Mesodermal cell (in vitro differentiated cells): ENCODE data around the gene EEF1E1.
A peak's percentile ranks its signal among the peaks of the same experiment; 100 is the strongest.
"Not testable (repeated sequence)": the region's sequence is repeated elsewhere in the genome, so short reads cannot be mapped to it uniquely, and the experiment has no call there.

Source experiments
- H3K27ac ChIP-seq: 2 replicates; pipeline ENCODE4 v1.7.0; 2013; ENCODE audit warnings: mild to moderate bottlenecking, low read depth, low read length, moderate library complexity; ENCODE audit not compliant: severe bottlenecking
- H3K36me3 ChIP-seq: 2 replicates; pipeline ENCODE4 v1.7.1; 2013; ENCODE audit warnings: mild to moderate bottlenecking, low read length, moderate library complexity; ENCODE audit not compliant: control insufficient read depth, insufficient read depth
- H3K4me1 ChIP-seq: one replicate; pipeline ENCODE4 v1.7.1; 2013; ENCODE audit warnings: mild to moderate bottlenecking, low read length; ENCODE audit not compliant: insufficient read depth, control insufficient read depth, poor library complexity, severe bottlenecking
- H3K4me3 ChIP-seq: 2 replicates; pipeline ENCODE4 v1.7.0; 2013; ENCODE audit warnings: low read length, control low read depth, mild to moderate bottlenecking; ENCODE audit not compliant: insufficient read depth, poor library complexity, severe bottlenecking; ENCODE audit errors: extremely low read depth
- H3K9me3 ChIP-seq: 2 replicates; pipeline ENCODE4 v1.7.1; 2013; ENCODE audit warnings: mild to moderate bottlenecking, low read length, moderate library complexity; ENCODE audit not compliant: control insufficient read depth
- WGBS, 2 experiments: methylation state at CpG; one replicate each; pipeline ENCODE4 v1.1.5; 2013; ENCODE audit warnings: missing lambda C conversion rate in 2 of 2; ENCODE audit not compliant: insufficient coverage in 2 of 2; 5-methylcytosine and 5-hydroxymethylcytosine counted together

The EEF1E1 gene

DNA sequence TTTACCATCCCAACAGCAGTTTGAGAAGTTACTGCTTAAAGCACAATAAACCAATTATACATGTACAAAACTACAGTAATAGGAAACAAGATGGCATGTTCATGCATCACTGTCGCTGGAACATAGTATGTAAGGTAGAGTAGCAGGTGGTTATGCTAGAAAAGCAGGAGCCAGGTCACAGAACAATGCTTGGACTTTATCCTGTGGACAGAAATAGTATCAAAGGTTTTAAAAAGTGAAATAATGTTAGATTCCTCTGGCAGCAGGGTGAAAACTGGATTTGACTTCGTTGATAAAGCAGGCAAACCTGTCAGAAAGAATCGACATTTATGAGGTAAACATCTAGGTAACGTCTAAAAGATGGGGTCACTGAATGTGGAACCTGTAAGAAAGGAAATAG, 40.6 kb downstream of the EEF1E1 start:
- no peak overlapping the region for H3K27ac ChIP-seq
- H3K4me3 ChIP-seq: no peak overlapping the region
- no peaks in the 10 kb centered on the region for H3K4me1 ChIP-seq
- WGBS, 2 experiments: 90 to 100% methylated on average over 4 of the region's 4 CpGs
- peaks cover 25% of the 10 kb centered on the region for H3K36me3 ChIP-seq
- no peaks in the 10 kb centered on the region for H3K9me3 ChIP-seq

- 91 to 97% methylated on average over 3 of the region's 3 CpGs for WGBS, 2 experiments
- H3K4me3 ChIP-seq: no peak overlapping the region
- peaks cover 32% of the 10 kb centered on the region for H3K36me3 ChIP-seq
- H3K9me3 ChIP-seq: no peaks in the 10 kb centered on the region
- no peak overlapping the region for H3K27ac ChIP-seq
- no peaks in the 10 kb centered on the region for H3K4me1 ChIP-seq
These were observed 42.0 kb downstream of the EEF1E1 start for GRCh38 chr6:8060346-8060745.

GRCh38 chr6:8059129-8059528, 43.2 kb downstream of the EEF1E1 start:
- H3K4me1 ChIP-seq: no peaks in the 10 kb centered on the region
- H3K9me3 ChIP-seq: no peaks in the 10 kb centered on the region
- peaks cover 36% of the 10 kb centered on the region for H3K36me3 ChIP-seq
- H3K27ac ChIP-seq: no peak overlapping the region
- no peak overlapping the region for H3K4me3 ChIP-seq

- peaks cover 39% of the 10 kb centered on the region for H3K36me3 ChIP-seq
- no peak overlapping the region for H3K4me3 ChIP-seq
- no peaks in the 10 kb centered on the region for H3K4me1 ChIP-seq
- H3K27ac ChIP-seq: no peak overlapping the region
- WGBS, 2 experiments: 100% methylated on average over 2 of the region's 3 CpGs; no CpG with 5 or more reads in 1 of the 2 experiments
- H3K9me3 ChIP-seq: no peaks in the 10 kb centered on the region
These were observed 44.6 kb downstream of the EEF1E1 start for GRCh38 chr6:8057793-8058192.

- Histone ChIP-seq H3K27ac (no peak overlapping the region), H3K4me1 (no peaks in the 10 kb centered on the region), H3K4me3 (no peak overlapping the region), H3K36me3 (peaks cover 45% of the 10 kb centered on the region), H3K9me3 (no peaks in the 10 kb centered on the region)
- WGBS, 2 experiments: no CpG with 5 or more reads among the region's 4 CpGs
These were observed 45.1 kb downstream of the EEF1E1 start for GRCh38 chr6:8057263-8057662.

- WGBS, 2 experiments: 86 to 100% methylated on average over 1 of the region's 2 CpGs
- Histone ChIP-seq H3K27ac (no peak overlapping the region), H3K4me1 (no peaks in the 10 kb centered on the region), H3K36me3 (peaks cover 35% of the 10 kb centered on the region), H3K9me3 (no peaks in the 10 kb centered on the region), H3K4me3 (no peak overlapping the region)
These were observed 48.1 kb downstream of the EEF1E1 start for GRCh38 chr6:8054276-8054675.

DNA sequence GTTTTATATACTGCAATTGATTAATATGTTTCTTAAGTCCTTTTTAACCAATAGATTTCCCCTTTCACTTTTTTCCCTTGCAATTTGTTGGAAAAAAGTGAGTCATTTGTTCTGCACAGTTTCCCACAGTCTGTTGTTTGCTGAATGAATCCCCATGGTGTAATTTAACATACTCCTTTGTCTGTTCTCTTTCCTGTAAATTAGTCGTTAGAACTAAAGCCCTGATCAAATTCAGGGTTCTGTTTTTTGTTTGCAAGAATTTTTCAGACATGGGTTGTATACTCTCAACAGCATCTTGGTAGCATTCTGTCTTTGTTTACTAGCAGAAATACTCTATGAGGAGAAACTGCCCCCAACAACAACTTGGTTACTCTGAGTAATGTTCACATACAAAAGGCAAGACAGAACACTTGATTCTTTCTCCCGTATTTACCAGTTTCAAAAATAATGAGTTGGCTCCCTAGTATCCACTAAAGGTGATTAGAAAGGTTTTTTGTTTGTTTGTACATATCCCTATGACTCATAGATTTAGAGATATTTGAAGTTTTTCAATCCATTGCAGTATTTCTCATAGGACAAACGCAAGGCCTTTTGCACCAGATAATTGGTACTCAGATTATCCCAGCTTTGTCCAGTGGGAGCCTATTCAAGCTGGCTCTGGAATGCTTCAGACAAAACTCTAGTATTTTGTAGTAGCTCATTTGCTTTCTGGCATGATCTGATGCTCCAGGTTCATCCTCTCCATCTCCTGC, 54.6 kb downstream of the EEF1E1 start:
- H3K4me3 ChIP-seq: no peak overlapping the region
- peak overlapping the region; percentile 87 for H3K27ac ChIP-seq
- H3K36me3 ChIP-seq: peaks cover 22% of the 10 kb centered on the region
- H3K4me1 ChIP-seq: no peaks in the 10 kb centered on the region
- no peaks in the 10 kb centered on the region for H3K9me3 ChIP-seq
- WGBS, 2 experiments: 100% methylated on average over 1 of the region's 3 CpGs; no CpG with 5 or more reads in 1 of the 2 experiments

DNA sequence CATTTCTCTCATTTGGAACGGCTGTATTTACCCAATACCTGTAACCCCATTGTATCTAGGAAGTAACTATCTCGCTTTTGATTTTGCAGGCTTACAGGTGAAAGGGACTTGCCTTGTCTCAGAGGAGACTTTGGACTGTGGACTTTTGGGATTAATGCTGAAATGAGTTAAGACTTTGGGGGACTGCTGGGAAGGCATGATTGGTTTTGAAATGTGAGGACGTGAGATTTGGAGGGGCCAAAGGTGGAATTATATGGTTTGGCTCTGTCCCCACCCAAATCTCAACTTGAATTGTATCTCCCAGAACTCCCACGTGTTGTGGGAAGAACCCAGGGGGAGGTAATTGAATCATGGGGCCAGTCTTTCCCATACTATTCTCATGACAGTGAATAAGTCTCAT, 56.6 kb downstream of the EEF1E1 start:
- H3K36me3 ChIP-seq: peaks cover 22% of the 10 kb centered on the region
- H3K4me3 ChIP-seq, H3K27ac ChIP-seq, H3K4me1 ChIP-seq, H3K9me3 ChIP-seq: not testable (repeated sequence)
- 80 to 100% methylated on average over 1 to 2 of the region's 4 CpGs for WGBS, 2 experiments

DNA sequence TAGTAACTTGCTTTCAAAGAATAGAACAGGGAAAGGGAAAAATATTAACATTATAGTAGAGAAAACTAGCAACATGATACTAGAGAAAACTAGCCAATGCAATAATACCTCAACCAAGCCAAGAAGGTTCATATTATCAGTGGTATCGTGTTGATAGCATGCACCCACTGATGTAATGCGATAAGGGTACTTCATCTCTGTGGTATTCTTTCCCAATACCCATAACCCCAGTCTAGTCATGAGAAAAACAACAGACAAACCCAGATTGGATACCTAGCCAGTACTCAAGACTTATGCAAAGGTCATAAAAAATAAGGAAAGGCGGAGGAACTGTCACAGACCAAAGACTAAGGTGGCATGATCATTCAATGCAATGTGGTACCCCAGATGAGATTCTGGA, 59.1 kb downstream of the EEF1E1 start:
- WGBS, 2 experiments: 90 to 100% methylated on average over 1 of the region's 3 CpGs

DNA sequence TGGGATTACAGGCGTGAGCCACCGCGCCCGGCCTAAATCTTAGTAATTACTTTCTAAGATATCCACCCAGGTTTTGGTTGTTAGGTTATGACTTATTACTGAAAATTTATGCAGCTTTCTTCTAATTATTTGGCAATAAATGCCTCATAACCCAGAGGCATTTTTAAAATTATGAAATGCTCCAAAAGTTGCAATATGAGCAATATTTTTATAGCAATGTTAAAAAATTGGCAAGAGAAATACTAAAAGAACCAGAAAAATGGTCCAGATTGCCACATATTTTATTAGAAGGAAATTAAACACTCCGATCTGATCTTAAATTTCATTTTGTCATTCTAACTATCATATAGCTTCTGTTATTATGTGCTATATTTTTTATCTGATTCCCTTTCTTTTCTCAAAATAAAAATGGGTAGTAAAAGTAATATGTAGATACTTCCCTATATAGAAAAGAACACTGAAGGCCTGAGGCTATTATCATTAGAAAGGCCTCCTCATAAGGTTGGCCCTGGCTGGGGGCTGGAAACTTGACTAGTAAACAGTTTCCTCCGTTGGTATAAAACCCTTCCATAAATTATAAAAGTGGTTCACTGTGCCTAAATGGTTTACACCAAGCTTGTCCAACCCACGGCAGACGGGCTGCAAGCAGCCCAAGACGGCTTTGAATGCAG, 60.3 kb downstream of the EEF1E1 start:
- H3K36me3 ChIP-seq: peaks cover 28% of the 10 kb centered on the region
- no peak overlapping the region for H3K27ac ChIP-seq
- H3K9me3 ChIP-seq: no peaks in the 10 kb centered on the region
- H3K4me1 ChIP-seq: no peaks in the 10 kb centered on the region
- WGBS, 2 experiments: no CpG with 5 or more reads among the region's 9 CpGs
- H3K4me3 ChIP-seq: no peak overlapping the region

More for the DNA sequence above, 59.1 kb downstream of the EEF1E1 start:
- no peaks in the 10 kb centered on the region for H3K9me3 ChIP-seq
- no peak overlapping the region for H3K27ac ChIP-seq
- H3K36me3 ChIP-seq: peaks cover 31% of the 10 kb centered on the region
- no peak overlapping the region for H3K4me3 ChIP-seq
- H3K4me1 ChIP-seq: no peaks in the 10 kb centered on the region

GRCh38 chr6:8034107-8034506, 68.2 kb downstream of the EEF1E1 start:
- Histone ChIP-seq H3K9me3 (peaks cover 13% of the 10 kb centered on the region), H3K36me3 (peaks cover 12% of the 10 kb centered on the region)
- not testable (repeated sequence) for H3K4me3 ChIP-seq, H3K4me1 ChIP-seq, H3K27ac ChIP-seq
- WGBS, 2 experiments: no CpG with 5 or more reads among the region's 3 CpGs
